ENCODE data around the gene GBP1.
"Not testable (repeated sequence)": the region's sequence is repeated elsewhere in the genome, so short reads cannot be mapped to it uniquely, and the experiment has no call there.

The GBP1 gene

GRCh38 chr1:89051300-89051954 is 13.6 kb downstream of the GBP1 start:
- DNase-seq: no peak

- DNase-seq: no peak
These were observed 14.4 kb downstream of the GBP1 start for GRCh38 chr1:89050649-89051033.

GRCh38 chr1:89049901-89050648 is 14.9 kb downstream of the GBP1 start:
- DNase-seq: not testable (repeated sequence)

- not testable (repeated sequence) for DNase-seq
These were observed 15.8 kb downstream of the GBP1 start for GRCh38 chr1:89049187-89049586.

- no peak for DNase-seq
These were observed 17.3 kb downstream of the GBP1 start for GRCh38 chr1:89047734-89048133.

- not testable (repeated sequence) for DNase-seq
These were observed 18.5 kb downstream of the GBP1 start for GRCh38 chr1:89046318-89047183.

- no peak for DNase-seq
These were observed 19.9 kb downstream of the GBP1 start for GRCh38 chr1:89044970-89045721.

GRCh38 chr1:89043940-89044339 is 21.1 kb downstream of the GBP1 start:
- DNase-seq: no peak

- DNase-seq: no peak
These were observed 22.5 kb downstream of the GBP1 start for GRCh38 chr1:89042491-89042890.

GRCh38 chr1:89041721-89042120 is 23.3 kb downstream of the GBP1 start:
- DNase-seq: no peak

- no peak for DNase-seq
These were observed 23.8 kb downstream of the GBP1 start for GRCh38 chr1:89041119-89041641.

GRCh38 chr1:89040315-89040626 is 24.7 kb downstream of the GBP1 start:
- no peak for DNase-seq

- DNase-seq: no peak
These were observed 27.8 kb downstream of the GBP1 start for GRCh38 chr1:89037186-89037585.

GRCh38 chr1:89035080-89035479 is 29.9 kb downstream of the GBP1 start:
- no peak for DNase-seq

- not testable (repeated sequence) for DNase-seq
These were observed 31.0 kb downstream of the GBP1 start for GRCh38 chr1:89034004-89034403.

- DNase-seq: not testable (repeated sequence)
These were observed 36.0 kb downstream of the GBP1 start for GRCh38 chr1:89029051-89029450.

GRCh38 chr1:89025928-89026327 is 39.1 kb downstream of the GBP1 start:
- DNase-seq: no peak

GRCh38 chr1:89023026-89023425 is 42.0 kb downstream of the GBP1 start:
- DNase-seq: no peak

GRCh38 chr1:89022167-89022959 is 42.6 kb downstream of the GBP1 start, which contains the start of gene GBP3:
TSS of gene GBP3 (minus strand) at chr1:89022866. CDS start at chr1:89020721, 2,145 bp downstream.
- no peak for DNase-seq

- not testable (repeated sequence) for DNase-seq
These were observed 46.7 kb downstream of the GBP1 start for GRCh38 chr1:89018318-89018717.

GRCh38 chr1:89008511-89008910 is 56.5 kb downstream of the GBP1 start:
- no peak for DNase-seq

All from activated CD4-positive, CD25-positive, alpha-beta regulatory T cell (primary cell).